Esophagus squamous epithelium (tissue), 4 donors: ENCODE results near the gene RNASE13.

Experiments
- CTCF ChIP-seq, 6 experiments: fragments of 450-650 bp in 4 of 6; fragments of 200-600 bp in 2 of 6; sonication (generic) in 2 of 6; IDR thresholded peaks; one replicate each; pipeline ENCODE4 v1.5.1; 2016 to 2019; ENCODE audit warnings: antibody characterized with exemption in 6 of 6, mild to moderate bottlenecking in 4 of 6, moderate library complexity in 4 of 6
- POLR2A ChIP-seq, 4 donors: fragments of 450-650 bp; IDR thresholded peaks; one replicate each; pipeline ENCODE4 v1.6.1; 2017; ENCODE audit warnings: antibody characterized with exemption in 4 of 4, mild to moderate bottlenecking in 4 of 4, moderate library complexity in 3 of 4

GRCh38 chr14:21001218-21001617 is 33.4 kb downstream of the RNASE13 start:
- TF ChIP-seq CTCF (IDR thresholded peaks at IDR 0.05): no peak
- TF ChIP-seq POLR2A (IDR thresholded peaks at IDR 0.05): no peak
